PFSK-1 (cell line): ENCODE data around the gene KLLN.

Source experiments
- FOXP2 ChIP-seq: optimal IDR thresholded peaks from 2 replicates; pipeline ENCODE3; 2011; ENCODE audit warnings: borderline replicate concordance, control low read depth, inconsistent platforms; ENCODE audit not compliant: insufficient read depth; ENCODE audit errors: extremely low read length, extremely low read depth
- POLR2AphosphoS5 ChIP-seq: IDR thresholded peaks from 2 replicates; pipeline ENCODE4 v1.6.1; 2012; ENCODE audit warnings: low read depth, mild to moderate bottlenecking, control low read depth, low read length, moderate library complexity
- SIN3A ChIP-seq: IDR thresholded peaks from 2 replicates; pipeline ENCODE4 v1.6.1; 2012; ENCODE audit warnings: mild to moderate bottlenecking, low read length, moderate library complexity, borderline replicate concordance; ENCODE audit not compliant: insufficient read depth
- TAF1 ChIP-seq: IDR thresholded peaks from 2 replicates; pipeline ENCODE4 v1.6.1; 2012; ENCODE audit warnings: low read length, control low read depth, borderline replicate concordance; ENCODE audit not compliant: insufficient read depth
- TF ChIP-seq, protein P1 (sequence below), 2 experiments: IDR thresholded peaks; 2 replicates each; pipeline versions ENCODE4 v1.6.1 to v1.8.0; 2011 to 2012; ENCODE audit warnings: low read depth in 2 of 2, low read length in 2 of 2, control low read depth in 1 of 2, inconsistent platforms in 1 of 2, mild to moderate bottlenecking in 1 of 2, moderate library complexity in 1 of 2; ENCODE audit not compliant: insufficient read depth in 1 of 2

The KLLN gene

DNA sequence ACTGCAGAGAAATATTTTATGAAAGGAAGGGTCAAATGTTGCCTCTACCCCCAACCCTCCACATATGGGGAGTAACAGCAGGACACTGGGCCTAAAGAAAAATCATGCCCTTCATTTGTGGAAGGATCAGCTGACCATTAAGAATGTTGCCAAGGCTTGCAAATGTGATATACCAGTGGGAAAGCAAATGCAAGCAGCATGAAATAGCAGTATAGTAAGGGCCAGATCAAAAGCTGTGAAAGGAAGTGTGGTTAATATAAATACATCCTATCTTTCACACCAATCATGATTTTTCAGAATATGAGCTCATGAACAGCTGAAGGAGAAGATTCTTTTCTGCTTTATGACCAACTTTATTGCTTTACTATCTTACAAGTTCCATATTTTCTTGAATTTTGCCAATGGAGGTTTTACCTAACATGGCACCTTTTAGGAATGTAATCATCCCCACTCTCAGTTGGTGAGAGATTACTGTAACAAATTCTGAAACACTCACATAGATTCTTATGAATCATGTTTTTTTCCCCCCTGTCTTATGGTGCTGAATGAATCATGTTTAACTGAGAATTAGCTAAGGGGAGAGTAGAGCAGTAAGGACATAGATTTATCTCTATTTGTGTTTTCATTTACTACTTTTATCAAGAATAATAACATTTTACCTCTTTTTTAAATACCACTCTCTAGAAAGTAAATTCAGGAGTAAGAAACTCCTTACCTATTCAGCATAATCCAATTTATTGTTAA, 33.2 kb downstream of the KLLN start:
- no peak for TF ChIP-seq POLR2AphosphoS5
- no peak for TF ChIP-seq SIN3A

DNA sequence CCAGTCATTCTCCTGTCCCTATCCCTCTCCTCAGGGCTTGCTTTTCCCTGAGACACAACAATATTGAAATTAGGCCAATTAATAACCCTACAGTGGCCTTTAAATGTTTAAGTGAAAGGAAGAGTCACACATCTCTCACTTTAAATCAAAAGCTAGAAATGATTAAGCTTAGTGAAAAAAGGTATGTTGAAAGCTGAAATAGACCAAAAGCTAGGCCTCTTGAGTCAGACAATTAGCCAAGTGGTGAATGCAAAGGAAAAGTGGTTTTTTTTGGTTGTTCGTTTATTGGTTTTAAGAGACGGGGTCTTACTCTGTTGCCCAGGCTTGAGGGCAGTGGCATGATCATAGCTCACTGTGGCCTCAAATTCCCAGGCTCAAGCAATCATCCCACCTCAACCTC, 35.7 kb downstream of the KLLN start:
- no peak for TF ChIP-seq SIN3A
- TF ChIP-seq FOXP2 = no peak
- TF ChIP-seq, protein P1, sequence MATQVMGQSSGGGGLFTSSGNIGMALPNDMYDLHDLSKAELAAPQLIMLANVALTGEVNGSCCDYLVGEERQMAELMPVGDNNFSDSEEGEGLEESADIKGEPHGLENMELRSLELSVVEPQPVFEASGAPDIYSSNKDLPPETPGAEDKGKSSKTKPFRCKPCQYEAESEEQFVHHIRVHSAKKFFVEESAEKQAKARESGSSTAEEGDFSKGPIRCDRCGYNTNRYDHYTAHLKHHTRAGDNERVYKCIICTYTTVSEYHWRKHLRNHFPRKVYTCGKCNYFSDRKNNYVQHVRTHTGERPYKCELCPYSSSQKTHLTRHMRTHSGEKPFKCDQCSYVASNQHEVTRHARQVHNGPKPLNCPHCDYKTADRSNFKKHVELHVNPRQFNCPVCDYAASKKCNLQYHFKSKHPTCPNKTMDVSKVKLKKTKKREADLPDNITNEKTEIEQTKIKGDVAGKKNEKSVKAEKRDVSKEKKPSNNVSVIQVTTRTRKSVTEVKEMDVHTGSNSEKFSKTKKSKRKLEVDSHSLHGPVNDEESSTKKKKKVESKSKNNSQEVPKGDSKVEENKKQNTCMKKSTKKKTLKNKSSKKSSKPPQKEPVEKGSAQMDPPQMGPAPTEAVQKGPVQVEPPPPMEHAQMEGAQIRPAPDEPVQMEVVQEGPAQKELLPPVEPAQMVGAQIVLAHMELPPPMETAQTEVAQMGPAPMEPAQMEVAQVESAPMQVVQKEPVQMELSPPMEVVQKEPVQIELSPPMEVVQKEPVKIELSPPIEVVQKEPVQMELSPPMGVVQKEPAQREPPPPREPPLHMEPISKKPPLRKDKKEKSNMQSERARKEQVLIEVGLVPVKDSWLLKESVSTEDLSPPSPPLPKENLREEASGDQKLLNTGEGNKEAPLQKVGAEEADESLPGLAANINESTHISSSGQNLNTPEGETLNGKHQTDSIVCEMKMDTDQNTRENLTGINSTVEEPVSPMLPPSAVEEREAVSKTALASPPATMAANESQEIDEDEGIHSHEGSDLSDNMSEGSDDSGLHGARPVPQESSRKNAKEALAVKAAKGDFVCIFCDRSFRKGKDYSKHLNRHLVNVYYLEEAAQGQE (IDR thresholded peaks at IDR 0.05; ENCODE audit: insufficient read depth in 1 of 2, low read depth in 2 of 2, low read length in 2 of 2) = no peak
- TF ChIP-seq POLR2AphosphoS5 = no peak
- TF ChIP-seq TAF1 = no peak

DNA sequence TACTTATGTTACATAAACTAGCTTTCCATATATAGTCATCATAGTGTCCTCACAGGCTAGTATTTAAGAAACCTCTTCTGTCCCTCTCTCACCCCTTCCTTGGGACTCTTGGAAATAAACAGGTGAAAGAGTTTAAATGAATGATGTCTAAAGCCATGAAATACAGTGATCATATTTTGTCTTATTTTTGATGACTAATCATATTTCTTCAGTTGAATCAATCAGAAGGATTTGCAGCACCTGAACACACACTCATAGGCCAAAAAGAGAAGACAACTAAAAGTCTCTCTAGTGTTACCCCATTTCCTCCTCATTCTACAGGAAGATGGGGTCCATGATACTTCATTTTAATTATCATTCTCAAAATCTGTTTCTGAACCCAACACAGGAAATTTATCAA, 36.7 kb downstream of the KLLN start:
- no peak for TF ChIP-seq FOXP2
- no peak for TF ChIP-seq POLR2AphosphoS5
- no peak for TF ChIP-seq TAF1
- TF ChIP-seq SIN3A = no peak
- TF ChIP-seq, protein P1 (IDR thresholded peaks at IDR 0.05; ENCODE audit: insufficient read depth in 1 of 2, low read depth in 2 of 2, low read length in 2 of 2) = no peak

DNA sequence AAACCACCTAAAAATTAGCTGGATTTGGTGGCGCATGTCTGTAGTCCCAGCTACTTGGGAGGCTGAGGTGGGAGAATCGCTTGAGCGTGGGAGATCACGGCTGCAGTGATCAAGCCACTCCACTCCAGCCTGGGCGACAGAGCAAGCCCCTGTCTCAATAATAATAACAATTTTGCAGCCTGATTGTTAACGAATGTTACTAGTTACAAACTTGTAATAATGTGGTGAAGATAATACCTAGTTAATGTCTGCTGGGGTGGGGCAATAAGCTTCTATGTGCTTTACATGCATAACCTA, 44.1 kb downstream of the KLLN start:
- TF ChIP-seq FOXP2 (no peak), POLR2AphosphoS5 (no peak), SIN3A (no peak), TAF1 (no peak)
- TF ChIP-seq, protein P1 (IDR thresholded peaks at IDR 0.05; ENCODE audit: insufficient read depth in 1 of 2, low read depth in 2 of 2, low read length in 2 of 2) = no peak

DNA sequence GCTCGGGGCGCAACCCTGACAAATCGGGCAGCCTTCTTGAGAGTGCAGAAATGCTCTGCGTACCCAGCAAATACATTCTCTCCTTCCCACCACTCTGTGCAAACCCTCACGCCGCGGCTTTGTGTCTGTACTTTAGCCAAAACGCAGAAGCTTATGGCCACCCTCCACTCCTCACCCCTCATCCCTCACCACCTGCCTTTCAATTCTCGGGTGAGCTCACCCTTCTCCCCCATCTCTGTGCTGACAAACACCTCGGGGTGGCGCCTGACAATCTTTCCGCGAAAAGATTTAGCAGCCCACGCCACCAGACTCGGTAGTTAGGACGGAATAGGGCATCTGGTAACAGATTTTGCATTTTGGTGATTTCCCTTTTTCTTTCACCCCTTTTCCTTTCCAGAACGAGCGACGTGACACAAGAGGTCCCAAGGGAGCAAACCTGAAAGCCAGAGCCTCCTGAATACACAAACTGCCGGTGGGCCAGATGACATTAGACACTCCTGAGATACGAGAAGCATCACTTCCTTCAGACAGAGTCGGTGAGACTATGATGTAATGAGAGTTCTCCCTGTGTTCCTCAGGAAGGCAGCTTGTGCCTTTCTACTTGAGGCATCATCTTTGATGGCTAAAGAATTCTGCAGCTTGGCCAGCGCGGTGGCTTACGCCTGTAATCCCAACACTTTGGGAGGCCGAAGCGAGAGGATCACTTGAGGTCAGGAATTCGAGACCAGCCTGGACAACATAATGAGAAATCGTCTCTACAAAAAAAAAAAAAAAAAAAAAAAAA, 44.6 kb downstream of the KLLN start:
- TF ChIP-seq, protein P1 (IDR thresholded peaks at IDR 0.05; ENCODE audit: insufficient read depth in 1 of 2, low read depth in 2 of 2, low read length in 2 of 2) = no peak
- TF ChIP-seq SIN3A (no peak), POLR2AphosphoS5 (no peak), TAF1 (no peak), FOXP2 (no peak)
